Activated CD4-positive, alpha-beta T cell treated with anti-CD3 and anti-CD28 coated beads for 24 hours (primary cell): ENCODE results near the gene GGA1.
A peak's percentile ranks its signal among the peaks of the same experiment; 100 is the strongest.

ENCODE experiments used
- DNase-seq, 2 donors: peaks; one replicate each; pipeline ENCODE4 v3.0.0-alpha.2; 2020; ENCODE audit warnings: low read depth in 2 of 2

The GGA1 gene

DNA sequence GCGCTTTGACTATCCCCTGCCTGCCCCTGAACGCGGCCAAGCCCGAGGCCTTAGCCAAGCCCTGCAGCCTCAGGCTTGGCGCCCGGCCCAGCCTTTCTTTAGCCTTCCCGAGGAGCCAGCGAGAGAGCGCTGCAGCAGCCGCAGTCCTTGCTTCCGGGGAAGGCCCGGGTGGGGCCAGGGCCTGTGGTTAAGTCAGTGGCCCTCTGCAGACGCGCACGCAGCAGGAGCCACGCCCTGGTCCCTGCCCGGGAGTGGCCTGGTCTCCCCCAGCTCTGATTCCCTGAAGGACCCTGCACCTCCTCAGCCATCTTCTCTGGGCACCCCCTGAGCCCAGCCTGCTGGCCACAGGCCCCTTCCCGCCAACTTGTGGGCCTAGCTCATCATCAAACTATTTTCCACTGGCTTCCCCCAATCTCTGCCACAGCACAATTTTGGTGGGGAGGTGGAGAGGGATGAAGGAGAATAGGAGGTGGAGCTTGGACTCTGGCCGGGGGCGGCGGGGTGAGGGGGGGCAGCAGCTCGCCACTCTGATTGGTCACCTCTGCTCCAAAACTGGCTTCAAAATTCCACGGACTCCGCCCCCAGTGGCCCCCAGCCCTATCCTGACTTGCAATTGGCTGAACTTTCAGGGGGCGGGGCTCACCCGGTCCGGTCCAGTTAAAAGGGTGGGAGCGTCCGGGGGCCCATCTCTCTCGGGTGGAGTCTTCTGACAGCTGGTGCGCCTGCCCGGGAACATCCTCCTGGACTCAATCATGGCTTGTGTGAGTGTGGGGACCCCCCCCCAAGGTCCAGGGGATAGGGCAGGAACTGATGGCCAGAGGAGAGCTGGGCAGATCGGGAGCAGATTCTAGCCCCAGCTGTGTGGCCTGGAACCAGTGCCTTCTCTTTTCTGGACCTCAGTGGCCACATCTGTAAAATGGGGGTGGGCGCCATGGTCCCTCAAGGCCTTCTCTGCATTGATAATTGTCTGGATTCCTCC lies 66.6 kb downstream of the GGA1 start, which contains the start of gene LGALS1:
LGALS1 (plus strand) TSS at position 686 of the 979 bp plus-strand sequence; CDS start at position 753, 67 bp downstream.
- DNase-seq = peak in 1 of 2 donors; percentile 46

DNA sequence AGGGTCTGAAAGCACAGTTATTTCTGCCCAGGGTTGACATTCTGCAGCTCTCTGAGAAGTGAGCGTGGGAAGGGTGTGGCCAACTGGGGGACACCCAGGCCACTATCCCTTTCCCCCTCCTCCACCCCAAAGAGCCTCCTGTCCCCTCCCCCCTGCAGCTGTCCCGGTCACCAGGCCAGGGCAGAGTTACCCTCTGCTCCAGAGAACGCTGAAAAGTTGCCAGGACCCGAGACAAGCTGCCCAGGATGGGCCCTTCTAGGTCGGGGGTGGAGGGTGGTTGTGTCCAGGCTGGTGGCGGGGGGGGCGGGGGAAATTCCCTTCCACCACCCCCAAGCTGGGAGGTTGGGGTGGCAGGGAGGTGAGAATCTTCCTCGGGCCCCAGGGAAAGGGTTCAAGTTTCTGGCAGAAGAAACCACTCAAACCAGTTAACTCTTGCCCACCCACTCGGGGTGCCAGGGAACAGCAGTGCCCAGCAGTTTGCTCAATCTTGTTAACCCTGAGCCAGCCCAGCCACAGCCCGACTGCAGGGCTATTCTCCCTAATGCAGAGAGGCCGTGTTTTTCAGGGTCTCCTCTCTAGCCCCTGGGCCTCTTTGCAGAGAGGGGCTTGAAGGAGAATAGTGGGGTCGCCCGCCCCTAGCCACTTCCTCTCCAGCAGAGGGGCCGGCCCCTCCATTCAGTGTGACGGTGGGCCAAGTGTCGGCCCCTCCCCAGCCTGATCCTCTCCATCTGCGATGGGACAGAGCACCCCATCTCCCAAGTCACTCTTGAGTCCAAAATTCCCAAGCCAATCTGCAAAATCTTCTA lies 67.5 kb downstream of the GGA1 start:
- DNase-seq = no peak

GRCh38 chr22:37676736-37677492 lies 68.3 kb downstream of the GGA1 start:
- peak; percentile 90 to 91 for DNase-seq

DNA sequence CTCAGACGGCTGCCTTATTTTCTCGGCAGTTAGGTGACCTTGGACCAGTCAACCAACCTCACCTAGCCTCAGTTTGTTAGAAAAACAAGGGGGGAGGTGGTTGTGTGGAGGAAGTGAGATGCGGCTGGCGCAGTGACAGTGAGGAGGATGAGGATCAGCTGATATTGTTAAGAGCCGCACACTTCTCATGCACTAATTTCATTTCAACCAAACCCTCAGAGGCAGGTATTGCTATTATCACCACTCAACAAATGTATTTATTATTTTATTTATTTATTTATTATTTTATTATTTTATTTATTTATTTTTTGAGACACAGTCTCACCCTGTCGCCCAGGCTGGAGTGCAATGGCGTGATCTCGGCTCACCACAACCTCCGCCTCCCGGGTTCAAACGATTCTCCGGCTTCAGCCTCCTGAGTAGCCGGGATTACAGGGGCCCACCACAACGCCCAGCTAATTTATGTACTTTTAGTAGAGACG lies 68.9 kb downstream of the GGA1 start:
- no peak for DNase-seq

GRCh38 chr22:37678372-37678771 lies 69.7 kb downstream of the GGA1 start:
- no peak for DNase-seq

GRCh38 chr22:37679670-37680069 lies 71.0 kb downstream of the GGA1 start:
- DNase-seq = no peak

- no peak for DNase-seq
These were observed 71.7 kb downstream of the GGA1 start for GRCh38 chr22:37680191-37680851.

- no peak for DNase-seq
These were observed 72.4 kb downstream of the GGA1 start for GRCh38 chr22:37681001-37681424.

DNA sequence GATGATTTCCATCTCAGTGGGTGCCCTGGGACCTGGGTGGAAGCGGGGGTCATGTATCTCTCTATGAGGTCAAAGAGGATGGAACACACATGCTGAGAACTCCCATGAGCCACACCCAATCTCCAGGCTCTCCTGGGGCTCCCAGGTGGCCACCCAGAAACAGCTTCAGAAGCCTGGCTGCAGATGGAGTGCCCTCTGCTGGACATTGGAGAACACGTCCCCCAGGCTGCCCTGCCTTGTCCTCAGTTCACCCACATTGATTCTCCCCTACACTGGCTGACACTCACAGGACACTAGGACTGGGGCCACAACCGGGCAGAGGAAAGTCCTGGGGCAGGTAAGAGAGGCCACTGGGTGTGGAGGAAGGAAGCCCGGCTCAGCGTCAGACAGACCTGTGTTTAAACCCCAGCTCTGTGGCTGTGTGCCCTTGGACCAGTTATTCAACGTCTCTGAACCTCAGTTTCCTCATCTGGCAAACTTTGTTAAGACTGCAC lies 73.0 kb downstream of the GGA1 start:
- peak; percentile 61 to 65 for DNase-seq
